Measurements from ENCODE around the gene ATP11A.

DNA sequence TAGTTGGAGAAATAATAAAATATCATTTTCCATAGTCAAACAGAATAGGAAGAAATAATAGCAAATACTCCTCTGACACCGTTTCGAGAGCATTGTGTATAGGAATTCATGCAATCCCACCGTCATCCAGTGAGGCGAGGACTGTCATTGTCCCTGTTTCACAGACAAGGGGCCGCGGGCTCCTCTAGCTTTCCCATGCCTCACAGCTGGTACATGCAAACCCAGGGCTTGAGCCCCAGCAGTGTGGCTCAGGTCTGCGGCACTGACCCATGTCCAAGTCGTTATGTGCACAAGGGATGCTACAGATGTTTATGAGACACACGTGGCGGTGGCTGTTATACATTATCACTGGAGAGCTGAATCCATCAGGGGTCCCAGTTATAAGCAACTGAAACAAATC is 18.5 kb upstream of the ATP11A start:
- TF ChIP-seq, protein P1, sequence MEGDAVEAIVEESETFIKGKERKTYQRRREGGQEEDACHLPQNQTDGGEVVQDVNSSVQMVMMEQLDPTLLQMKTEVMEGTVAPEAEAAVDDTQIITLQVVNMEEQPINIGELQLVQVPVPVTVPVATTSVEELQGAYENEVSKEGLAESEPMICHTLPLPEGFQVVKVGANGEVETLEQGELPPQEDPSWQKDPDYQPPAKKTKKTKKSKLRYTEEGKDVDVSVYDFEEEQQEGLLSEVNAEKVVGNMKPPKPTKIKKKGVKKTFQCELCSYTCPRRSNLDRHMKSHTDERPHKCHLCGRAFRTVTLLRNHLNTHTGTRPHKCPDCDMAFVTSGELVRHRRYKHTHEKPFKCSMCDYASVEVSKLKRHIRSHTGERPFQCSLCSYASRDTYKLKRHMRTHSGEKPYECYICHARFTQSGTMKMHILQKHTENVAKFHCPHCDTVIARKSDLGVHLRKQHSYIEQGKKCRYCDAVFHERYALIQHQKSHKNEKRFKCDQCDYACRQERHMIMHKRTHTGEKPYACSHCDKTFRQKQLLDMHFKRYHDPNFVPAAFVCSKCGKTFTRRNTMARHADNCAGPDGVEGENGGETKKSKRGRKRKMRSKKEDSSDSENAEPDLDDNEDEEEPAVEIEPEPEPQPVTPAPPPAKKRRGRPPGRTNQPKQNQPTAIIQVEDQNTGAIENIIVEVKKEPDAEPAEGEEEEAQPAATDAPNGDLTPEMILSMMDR (IDR thresholded peaks at IDR 0.05) = no peak
- no peak for TF ChIP-seq POLR2A (IDR thresholded peaks at IDR 0.05)
- no peak for TF ChIP-seq POLR2AphosphoS5 (IDR thresholded peaks at IDR 0.05)
